CD4-positive, alpha-beta T cell (primary cell): ENCODE data around the gene WBP2NL. TPM values are rescaled to one million over a fixed set of nuclear protein-coding genes. Genes with fewer than 3 reads are reported as not detected.
A peak's percentile ranks its signal among the peaks of the same experiment; 100 is the strongest.

ENCODE experiments used
- ATAC-seq: fragments of 200-7000 bp; cut with Tn5 transposase; one replicate; pipeline ENCODE4 v1.10.0; 2022; ENCODE audit warnings: mild to moderate bottlenecking; ENCODE audit not compliant: poor library complexity
- CTCF ChIA-PET: fragments of 350-600 bp; sonication (Branson Sonifier 250); formaldehyde crosslinking; loops from one replicate; lab custom pipeline; 2021; ENCODE audit warnings: antibody characterized with exemption, inconsistent platforms; lab: Charles Lee
- POLR2A ChIA-PET: fragments of 350-600 bp; sonication (Branson Sonifier 250); formaldehyde crosslinking; loops from one replicate; lab custom pipeline; 2021; ENCODE audit warnings: antibody characterized with exemption, inconsistent platforms; lab: Charles Lee
- DNase-seq, 14 experiments: peaks; one replicate each; pipeline ENCODE4 v3.0.0-alpha.2; 2013 to 2020; ENCODE audit warnings: mixed read lengths in 2 of 14
- H3K27ac ChIP-seq, 2 donors: one replicate each; pipeline versions ENCODE4 v1.5.1 to v1.7.0; 2013; ENCODE audit warnings: low read length in 2 of 2, low read depth in 1 of 2, mild to moderate bottlenecking in 1 of 2
- H3K27me3 ChIP-seq, 2 experiments: 1 replicate in 1 of 2; 2 replicates in 1 of 2; pipeline versions ENCODE4 v1.6.1 to v1.7.0; 2013; ENCODE audit warnings: low read length in 2 of 2, control low read depth in 1 of 2, mild to moderate bottlenecking in 1 of 2, moderate library complexity in 1 of 2; ENCODE audit not compliant: insufficient read depth in 2 of 2, control insufficient read depth in 1 of 2
- H3K36me3 ChIP-seq: one replicate; pipeline ENCODE4 v1.6.1; 2013; ENCODE audit warnings: low read length, control low read depth; ENCODE audit not compliant: insufficient read depth
- H3K4me1 ChIP-seq: one replicate; pipeline ENCODE4 v1.6.1; 2013; ENCODE audit warnings: low read length, control low read depth; ENCODE audit not compliant: insufficient read depth
- H3K4me3 ChIP-seq: one replicate; pipeline ENCODE4 v1.5.1; 2013; ENCODE audit warnings: mild to moderate bottlenecking, low read length, moderate library complexity
- H3K9me3 ChIP-seq, 2 experiments: 1 replicate in 1 of 2; 2 replicates in 1 of 2; pipeline versions ENCODE4 v1.6.1 to v1.7.0; 2013; ENCODE audit warnings: low read length in 2 of 2, mild to moderate bottlenecking in 2 of 2, control low read depth in 1 of 2, moderate library complexity in 1 of 2; ENCODE audit not compliant: control insufficient read depth in 1 of 2, insufficient read depth in 1 of 2
- H3K27ac Mint-ChIP-seq: one replicate; pipeline ENCODE4 v1.8.0; 2020; ENCODE audit warnings: mixed read lengths
- H3K27me3 Mint-ChIP-seq: one replicate; pipeline ENCODE4 v1.8.0; 2021; ENCODE audit warnings: mixed read lengths
- H3K36me3 Mint-ChIP-seq: one replicate; pipeline ENCODE4 v1.8.0; 2021; ENCODE audit warnings: low read depth, mixed read lengths
- H3K4me1 Mint-ChIP-seq: one replicate; pipeline ENCODE4 v1.8.0; 2021; ENCODE audit warnings: low read depth, mixed read lengths
- H3K4me3 Mint-ChIP-seq: one replicate; pipeline ENCODE4 v1.8.0; 2020; ENCODE audit warnings: mild to moderate bottlenecking, mixed read lengths
- H3K9me3 Mint-ChIP-seq: one replicate; pipeline ENCODE4 v1.8.0; 2020; ENCODE audit warnings: mixed read lengths
- CTCF ChIP-seq: fragments of 200-600 bp; IDR thresholded peaks from one replicate; pipeline ENCODE4 v1.8.0; 2022; ENCODE audit warnings: antibody characterized with exemption, mild to moderate bottlenecking
- intact Hi-C, 2 experiments: fragments of 100-400 bp; cut with DNase I in 1 of 2; cut with micrococcal nuclease in 1 of 2; formaldehyde crosslinking; loops; one replicate each; pipeline versions ENCODE4 v1.15.1 to v1.9.0; 2023 to 2025; cut with DNase I, micrococcal nuclease
- total RNA-seq, 174 experiments: library from RNA in 2 of 174; stranded (reverse) in 2 of 174; gene quantifications; one replicate each; pipeline ENCODE4 v1.2.3 and lab custom pipeline; 2021 to 2026

Gene WBP2NL
- total RNA-seq, 2 experiments from 2014 or later = 0.38 to 1.7 TPM

- no peaks in the 10 kb centered on the region for H3K4me1 Mint-ChIP-seq
- CTCF ChIA-PET = no interaction called here
- no peaks in the 10 kb centered on the region for H3K9me3 Mint-ChIP-seq
- Histone ChIP-seq H3K27ac (no peak overlapping the region), H3K36me3 (no peaks in the 10 kb centered on the region), H3K4me3 (no peak overlapping the region), H3K9me3 (peaks cover 0 to 6% of the 10 kb centered on the region in 2 experiments), H3K27me3 (peaks cover 16 to 24% of the 10 kb centered on the region in 2 experiments), H3K4me1 (no peaks in the 10 kb centered on the region)
- H3K27ac Mint-ChIP-seq = no peak overlapping the region
- TF ChIP-seq CTCF = no peak
- H3K4me3 Mint-ChIP-seq = no peak overlapping the region
- H3K27me3 Mint-ChIP-seq = peaks cover 35% of the 10 kb centered on the region
- ATAC-seq (no peak), DNase-seq (no peak)
- H3K36me3 Mint-ChIP-seq = no peaks in the 10 kb centered on the region
- POLR2A ChIA-PET = no interaction called here
- intact Hi-C loops = no loop called here
Observed at GRCh38 chr22:41970601-41971000, 28.0 kb upstream of the WBP2NL start.

GRCh38 chr22:41971431-41971830 is 27.2 kb upstream of the WBP2NL start:
- peaks cover 0 to 6% of the 10 kb centered on the region in 2 experiments for H3K9me3 ChIP-seq
- peaks cover 23 to 31% of the 10 kb centered on the region in 2 experiments for H3K27me3 ChIP-seq
- no peak for TF ChIP-seq CTCF
- no peaks in the 10 kb centered on the region for H3K9me3 Mint-ChIP-seq
- no peak overlapping the region for H3K27ac Mint-ChIP-seq
- peaks cover 6% of the 10 kb centered on the region for H3K4me1 ChIP-seq
- ChIA-PET CTCF (no interaction called here), POLR2A (no interaction called here)
- ATAC-seq = no peak
- H3K4me3 ChIP-seq = no peak overlapping the region
- no peaks in the 10 kb centered on the region for H3K36me3 Mint-ChIP-seq
- DNase-seq = no peak
- peaks cover 41% of the 10 kb centered on the region for H3K27me3 Mint-ChIP-seq
- no peaks in the 10 kb centered on the region for H3K36me3 ChIP-seq
- intact Hi-C loops = no loop called here
- no peaks in the 10 kb centered on the region for H3K4me1 Mint-ChIP-seq
- no peak overlapping the region for H3K4me3 Mint-ChIP-seq
- H3K27ac ChIP-seq = no peak overlapping the region

- Mint-ChIP-seq H3K27ac (no peak overlapping the region), H3K4me1 (no peaks in the 10 kb centered on the region), H3K36me3 (no peaks in the 10 kb centered on the region), H3K4me3 (no peak overlapping the region), H3K27me3 (peaks cover 60% of the 10 kb centered on the region), H3K9me3 (no peaks in the 10 kb centered on the region)
- Histone ChIP-seq H3K27me3 (peaks cover 33 to 41% of the 10 kb centered on the region in 2 experiments), H3K4me3 (no peak overlapping the region), H3K4me1 (peaks cover 12% of the 10 kb centered on the region), H3K27ac (no peak overlapping the region), H3K9me3 (peaks cover 0 to 11% of the 10 kb centered on the region in 2 experiments), H3K36me3 (no peaks in the 10 kb centered on the region)
- intact Hi-C loops = no loop called here
- POLR2A ChIA-PET = no interaction called here
- no peak for TF ChIP-seq CTCF
- CTCF ChIA-PET = no interaction called here
- peak; percentile 25 for ATAC-seq
- DNase-seq = no peak
Observed at GRCh38 chr22:41974691-41975290, 23.8 kb upstream of the WBP2NL start.
